Measurements from ENCODE around the gene METTL17. TPM values are rescaled to one million over a fixed set of nuclear protein-coding genes. Genes with fewer than 3 reads are reported as not detected.

METTL17 gene
- total RNA-seq, 1 donor from 2014 or later, result 81.5 TPM

- Mint-ChIP-seq H3K27me3 (ENCODE audit: unreplicated experiment) (peaks cover 6% of the 10 kb centered on the region), H3K4me1 (ENCODE audit: low read depth, unreplicated experiment) (peaks cover 3% of the 10 kb centered on the region), H3K36me3 (ENCODE audit: unreplicated experiment) (no peaks in the 10 kb centered on the region), H3K4me3 (ENCODE audit: unreplicated experiment) (no peak within 1 kb of the TSS), H3K9me3 (ENCODE audit: unreplicated experiment) (peaks cover 6% of the 10 kb centered on the region), H3K27ac (ENCODE audit: unreplicated experiment) (no peak within 1 kb of the TSS)
- TF ChIP-seq, protein P1, sequence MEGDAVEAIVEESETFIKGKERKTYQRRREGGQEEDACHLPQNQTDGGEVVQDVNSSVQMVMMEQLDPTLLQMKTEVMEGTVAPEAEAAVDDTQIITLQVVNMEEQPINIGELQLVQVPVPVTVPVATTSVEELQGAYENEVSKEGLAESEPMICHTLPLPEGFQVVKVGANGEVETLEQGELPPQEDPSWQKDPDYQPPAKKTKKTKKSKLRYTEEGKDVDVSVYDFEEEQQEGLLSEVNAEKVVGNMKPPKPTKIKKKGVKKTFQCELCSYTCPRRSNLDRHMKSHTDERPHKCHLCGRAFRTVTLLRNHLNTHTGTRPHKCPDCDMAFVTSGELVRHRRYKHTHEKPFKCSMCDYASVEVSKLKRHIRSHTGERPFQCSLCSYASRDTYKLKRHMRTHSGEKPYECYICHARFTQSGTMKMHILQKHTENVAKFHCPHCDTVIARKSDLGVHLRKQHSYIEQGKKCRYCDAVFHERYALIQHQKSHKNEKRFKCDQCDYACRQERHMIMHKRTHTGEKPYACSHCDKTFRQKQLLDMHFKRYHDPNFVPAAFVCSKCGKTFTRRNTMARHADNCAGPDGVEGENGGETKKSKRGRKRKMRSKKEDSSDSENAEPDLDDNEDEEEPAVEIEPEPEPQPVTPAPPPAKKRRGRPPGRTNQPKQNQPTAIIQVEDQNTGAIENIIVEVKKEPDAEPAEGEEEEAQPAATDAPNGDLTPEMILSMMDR (IDR thresholded peaks at IDR 0.05; ENCODE audit: partially characterized antibody, unreplicated experiment), result no peak
- DNase-seq, result no peak
These were observed 40.1 kb downstream of the METTL17 start, which contains the start of gene TPPP2 for GRCh38 chr14:21029917-21030316. Gene TPPP2 (plus strand): TSS chr14:21030217. CDS start chr14:21030582, 365 bp downstream.

DNA sequence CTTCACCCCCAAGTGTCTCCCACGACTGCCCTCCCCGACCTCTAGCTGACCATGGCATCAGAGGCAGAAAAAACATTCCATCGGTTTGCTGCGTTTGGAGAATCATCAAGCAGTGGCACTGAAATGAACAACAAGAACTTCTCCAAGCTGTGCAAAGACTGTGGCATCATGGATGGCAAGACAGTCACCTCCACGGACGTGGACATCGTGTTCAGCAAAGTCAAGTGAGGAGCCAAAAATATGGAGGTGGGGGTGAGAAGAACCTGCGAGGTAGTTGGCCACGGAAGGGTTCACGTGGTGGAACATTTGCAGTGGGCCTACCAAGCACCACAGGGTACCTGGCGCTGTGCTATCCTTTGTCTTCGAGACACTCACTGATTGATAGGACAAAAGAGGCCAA lies 40.8 kb downstream of the METTL17 start:
- TF ChIP-seq, protein P1 (IDR thresholded peaks at IDR 0.05; ENCODE audit: partially characterized antibody, unreplicated experiment), result no peak
- H3K36me3 Mint-ChIP-seq (ENCODE audit: unreplicated experiment), result no peaks in the 10 kb centered on the region

GRCh38 chr14:21032326-21033132 lies 42.7 kb downstream of the METTL17 start:
- no peaks in the 10 kb centered on the region for H3K4me1 Mint-ChIP-seq (ENCODE audit: low read depth, unreplicated experiment)
- DNase-seq, result no peak
- H3K4me3 Mint-ChIP-seq (ENCODE audit: unreplicated experiment), result no peak overlapping the region
- H3K27me3 Mint-ChIP-seq (ENCODE audit: unreplicated experiment), result peaks cover 3% of the 10 kb centered on the region
- no peaks in the 10 kb centered on the region for H3K36me3 Mint-ChIP-seq (ENCODE audit: unreplicated experiment)
- no peak overlapping the region for H3K27ac Mint-ChIP-seq (ENCODE audit: unreplicated experiment)
- TF ChIP-seq, protein P1 (IDR thresholded peaks at IDR 0.05; ENCODE audit: partially characterized antibody, unreplicated experiment), result no peak
- H3K9me3 Mint-ChIP-seq (ENCODE audit: unreplicated experiment), result peaks cover 6% of the 10 kb centered on the region

More for the DNA sequence above, 40.8 kb downstream of the METTL17 start:
- DNase-seq, result no peak
- Mint-ChIP-seq H3K9me3 (ENCODE audit: unreplicated experiment) (peaks cover 6% of the 10 kb centered on the region), H3K4me1 (ENCODE audit: low read depth, unreplicated experiment) (peaks cover 3% of the 10 kb centered on the region), H3K27ac (ENCODE audit: unreplicated experiment) (no peak overlapping the region), H3K27me3 (ENCODE audit: unreplicated experiment) (peaks cover 6% of the 10 kb centered on the region), H3K4me3 (ENCODE audit: unreplicated experiment) (no peak overlapping the region)

- DNase-seq, result no peak
- TF ChIP-seq, protein P1 (IDR thresholded peaks at IDR 0.05; ENCODE audit: partially characterized antibody, unreplicated experiment), result no peak
- H3K4me1 Mint-ChIP-seq (ENCODE audit: low read depth, unreplicated experiment), result peaks cover 5% of the 10 kb centered on the region
- no peak overlapping the region for H3K4me3 Mint-ChIP-seq (ENCODE audit: unreplicated experiment)
- no peaks in the 10 kb centered on the region for H3K36me3 Mint-ChIP-seq (ENCODE audit: unreplicated experiment)
- H3K27ac Mint-ChIP-seq (ENCODE audit: unreplicated experiment), result no peak overlapping the region
- peaks cover 4% of the 10 kb centered on the region for H3K27me3 Mint-ChIP-seq (ENCODE audit: unreplicated experiment)
- peaks cover 6% of the 10 kb centered on the region for H3K9me3 Mint-ChIP-seq (ENCODE audit: unreplicated experiment)
These were observed 43.4 kb downstream of the METTL17 start for GRCh38 chr14:21033133-21033698.

DNA sequence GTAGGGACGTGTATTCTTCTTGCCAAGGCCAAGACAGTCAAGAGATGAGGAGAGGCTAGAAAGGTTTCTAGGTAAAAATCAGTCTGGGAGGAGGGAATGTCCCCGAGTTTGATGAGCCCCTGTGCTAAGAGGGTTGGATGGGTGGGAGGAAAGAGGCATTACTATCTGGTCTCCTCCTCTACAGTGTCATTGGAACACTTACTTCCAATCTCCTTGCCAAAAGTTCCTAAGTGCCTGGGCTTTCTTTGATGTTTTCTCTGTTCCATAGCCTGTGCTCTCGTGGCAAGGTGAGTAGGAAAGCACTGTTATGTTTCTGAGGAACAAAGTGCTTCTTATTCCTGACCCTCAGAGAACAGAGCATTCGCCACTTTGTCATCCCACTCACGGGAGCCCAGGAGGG lies 44.9 kb downstream of the METTL17 start, which contains the start of gene RNASE13:
TSS of gene RNASE13 (minus strand) at position 101 of the 400 bp plus-strand sequence. CDS start 519 bp downstream, outside the sequence.
- Mint-ChIP-seq H3K9me3 (ENCODE audit: unreplicated experiment) (peaks cover 6% of the 10 kb centered on the region), H3K36me3 (ENCODE audit: unreplicated experiment) (no peaks in the 10 kb centered on the region), H3K4me3 (ENCODE audit: unreplicated experiment) (no peak within 1 kb of the TSS), H3K4me1 (ENCODE audit: low read depth, unreplicated experiment) (peaks cover 17% of the 10 kb centered on the region), H3K27ac (ENCODE audit: unreplicated experiment) (no peak within 1 kb of the TSS), H3K27me3 (ENCODE audit: unreplicated experiment) (peaks cover 6% of the 10 kb centered on the region)
- DNase-seq, result no peak
- TF ChIP-seq, protein P1 (IDR thresholded peaks at IDR 0.05; ENCODE audit: partially characterized antibody, unreplicated experiment), result no peak
